ENCODE measurements around the gene CDHR1. TPM values are rescaled to one million over a fixed set of nuclear protein-coding genes. Genes with fewer than 3 reads are reported as not detected.
"Not testable (repeated sequence)": the region's sequence is repeated elsewhere in the genome, so short reads cannot be mapped to it uniquely, and the experiment has no call there.

Gene CDHR1
- total RNA-seq, 1 experiment from 2014 or later: not detected

- POLR2A ChIA-PET (ENCODE audit: unreplicated experiment): no interaction called here
- Histone ChIP-seq H3K4me1 (replicated peaks; ENCODE audit: insufficient read depth) (no peaks in the 10 kb centered on the region), H3K27ac (no peak overlapping the region), H3K79me2 (ENCODE audit: low read depth) (no peaks in the 10 kb centered on the region), H3K9me3 (ENCODE audit: insufficient read depth, low read depth) (no peaks in the 10 kb centered on the region), H3F3A (ENCODE audit: insufficient read depth, low read depth) (peaks cover 3% of the 10 kb centered on the region; the same call in 1 of the 2 replicates), H4K20me1 (ENCODE audit: insufficient read depth) (no peaks in the 10 kb centered on the region), H3K27me3 (ENCODE audit: insufficient read depth, low read depth) (peaks cover 53% of the 10 kb centered on the region), H3K9me2 (ENCODE audit: insufficient read depth) (no peaks in the 10 kb centered on the region), H2AFZ (no peak overlapping the region), H3K4me3 (no peak overlapping the region), H3K36me3 (ENCODE audit: low read depth) (no peaks in the 10 kb centered on the region), H3K4me2 (no peak overlapping the region)
- DNase-seq: no peak
- intact Hi-C loops (cut with micrococcal nuclease; ENCODE audit: unreplicated experiment): no loop called here
- no peak for TF ChIP-seq EZH2 (IDR thresholded peaks at IDR 0.05; ENCODE audit: low read depth)
- TF ChIP-seq CTCF (conservative IDR thresholded peaks at IDR 0.05): no peak
- CTCF ChIA-PET: no interaction called here
- no TSS peak for BruUV-seq (replicated peaks)
Measured at GRCh38 chr10:84177541-84178141, 16.7 kb upstream of the CDHR1 start.

DNA sequence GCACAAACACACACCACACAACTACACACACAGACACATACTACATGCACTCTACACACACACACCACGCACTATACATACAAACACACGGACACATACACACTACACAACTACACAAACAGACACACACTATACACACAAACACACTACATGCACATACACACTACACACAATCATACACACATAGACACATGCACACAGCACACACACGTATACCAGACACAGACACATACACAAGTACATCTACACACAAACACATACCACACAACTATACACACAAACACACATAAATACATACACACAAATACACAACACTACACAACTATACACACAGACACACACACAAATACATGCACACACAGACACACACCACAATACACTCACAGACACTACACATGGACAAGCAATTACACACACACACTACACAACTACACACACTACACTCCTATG is 16.2 kb upstream of the CDHR1 start:
- no peak overlapping the region for H3K4me3 ChIP-seq
- H3K36me3 ChIP-seq (ENCODE audit: low read depth): no peaks in the 10 kb centered on the region
- H3F3A ChIP-seq (ENCODE audit: insufficient read depth, low read depth): peaks cover 3% of the 10 kb centered on the region; the same call in 1 of the 2 replicates
- no peak overlapping the region for H2AFZ ChIP-seq
- intact Hi-C loops (cut with micrococcal nuclease; ENCODE audit: unreplicated experiment): no loop called here
- H3K27me3 ChIP-seq (ENCODE audit: insufficient read depth, low read depth): peaks cover 58% of the 10 kb centered on the region
- H4K20me1 ChIP-seq (ENCODE audit: insufficient read depth): no peaks in the 10 kb centered on the region
- no peak for DNase-seq
- no TSS peak for BruUV-seq (replicated peaks)
- no peaks in the 10 kb centered on the region for H3K79me2 ChIP-seq (ENCODE audit: low read depth)
- H3K4me2 ChIP-seq: no peak overlapping the region
- H3K27ac ChIP-seq: no peak overlapping the region
- ChIA-PET CTCF (no interaction called here), POLR2A (ENCODE audit: unreplicated experiment) (no interaction called here)
- H3K4me1 ChIP-seq (replicated peaks; ENCODE audit: insufficient read depth): no peaks in the 10 kb centered on the region
- H3K9me2 ChIP-seq (ENCODE audit: insufficient read depth): no peaks in the 10 kb centered on the region
- TF ChIP-seq CTCF (conservative IDR thresholded peaks at IDR 0.05) (no peak), EZH2 (IDR thresholded peaks at IDR 0.05; ENCODE audit: low read depth) (no peak)
- H3K9me3 ChIP-seq (ENCODE audit: insufficient read depth, low read depth): no peaks in the 10 kb centered on the region

GRCh38 chr10:84179059-84179710 is 15.2 kb upstream of the CDHR1 start:
- DNase-seq: no peak
- intact Hi-C loops (cut with micrococcal nuclease; ENCODE audit: unreplicated experiment): no loop called here
- no peak overlapping the region for H3K4me2 ChIP-seq
- no peaks in the 10 kb centered on the region for H3K79me2 ChIP-seq (ENCODE audit: low read depth)
- peaks cover 3% of the 10 kb centered on the region; the same call in 1 of the 2 replicates for H3F3A ChIP-seq (ENCODE audit: insufficient read depth, low read depth)
- no peaks in the 10 kb centered on the region for H3K36me3 ChIP-seq (ENCODE audit: low read depth)
- H3K27ac ChIP-seq: no peak overlapping the region
- peaks cover 49% of the 10 kb centered on the region for H3K27me3 ChIP-seq (ENCODE audit: insufficient read depth, low read depth)
- no TSS peak for BruUV-seq (replicated peaks)
- H3K9me2 ChIP-seq (ENCODE audit: insufficient read depth): no peaks in the 10 kb centered on the region
- POLR2A ChIA-PET (ENCODE audit: unreplicated experiment): no interaction called here
- H4K20me1 ChIP-seq (ENCODE audit: insufficient read depth): no peaks in the 10 kb centered on the region
- no peak overlapping the region for H3K4me3 ChIP-seq
- H3K9me3 ChIP-seq (ENCODE audit: insufficient read depth, low read depth): no peaks in the 10 kb centered on the region
- H2AFZ ChIP-seq: no peak overlapping the region
- TF ChIP-seq CTCF (conservative IDR thresholded peaks at IDR 0.05) (no peak), EZH2 (IDR thresholded peaks at IDR 0.05; ENCODE audit: low read depth) (no peak)
- H3K4me1 ChIP-seq (replicated peaks; ENCODE audit: insufficient read depth): no peaks in the 10 kb centered on the region
- CTCF ChIA-PET: no interaction called here

- intact Hi-C loops (cut with micrococcal nuclease; ENCODE audit: unreplicated experiment); H3K9me3 ChIP-seq (ENCODE audit: insufficient read depth, low read depth); H3K4me2 ChIP-seq; BruUV-seq (replicated peaks); H2AFZ ChIP-seq; H3F3A ChIP-seq (ENCODE audit: insufficient read depth, low read depth); DNase-seq; POLR2A ChIA-PET (ENCODE audit: unreplicated experiment); H3K79me2 ChIP-seq (ENCODE audit: low read depth); CTCF ChIA-PET; H3K27ac ChIP-seq; H3K36me3 ChIP-seq (ENCODE audit: low read depth); H4K20me1 ChIP-seq (ENCODE audit: insufficient read depth); H3K4me1 ChIP-seq (replicated peaks; ENCODE audit: insufficient read depth); H3K4me3 ChIP-seq; H3K9me2 ChIP-seq (ENCODE audit: insufficient read depth): not testable (repeated sequence)
- H3K27me3 ChIP-seq (ENCODE audit: insufficient read depth, low read depth): peaks cover 52% of the 10 kb centered on the region
Measured at GRCh38 chr10:84180386-84180785, 14.0 kb upstream of the CDHR1 start.

All from PC-9 (cell line).